ENCODE data around the gene CHRDL2.

CHRDL2 gene

DNA sequence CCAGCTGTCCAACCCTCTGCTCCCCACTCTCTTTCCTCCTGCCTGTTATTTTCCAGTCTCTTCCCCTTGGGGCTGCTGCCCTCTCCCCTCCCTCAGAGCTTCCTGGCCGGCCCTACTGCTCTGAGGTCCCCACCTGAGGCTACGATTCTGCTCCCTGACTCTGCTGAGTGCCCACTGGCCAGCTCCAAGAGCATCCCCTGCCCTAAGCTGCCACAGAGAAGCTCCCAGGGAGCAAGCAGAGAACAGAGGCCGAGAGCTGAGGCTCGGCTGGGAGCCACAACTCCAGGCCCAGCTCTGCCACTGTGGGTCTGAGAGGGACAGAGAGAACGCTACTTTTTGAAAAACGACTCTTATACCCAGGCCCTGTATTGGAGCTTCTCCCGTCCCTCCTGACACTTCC, 61.1 kb downstream of the CHRDL2 start:
- H3K27me3 ChIP-seq (ENCODE audit: low read length): no peaks in the 10 kb centered on the region
- H4K20me1 ChIP-seq (ENCODE audit: low read depth, low read length): no peaks in the 10 kb centered on the region
- H3K36me3 ChIP-seq (ENCODE audit: low read length): no peaks in the 10 kb centered on the region
- no peak overlapping the region for H3K4me3 ChIP-seq (ENCODE audit: insufficient read depth, low read length, poor library complexity, severe bottlenecking)
- H3K9me3 ChIP-seq (ENCODE audit: insufficient read depth, low read length): no peaks in the 10 kb centered on the region
- H3K4me2 ChIP-seq (ENCODE audit: low read depth, low read length, poor library complexity, severe bottlenecking): no peak overlapping the region
- H3K79me2 ChIP-seq (ENCODE audit: insufficient read depth, low read length): no peaks in the 10 kb centered on the region
- TF ChIP-seq CTCF (IDR thresholded peaks at IDR 0.05; ENCODE audit: insufficient read depth, low read length, poor library complexity, severe bottlenecking): no peak
- no peak for TF ChIP-seq EZH2phosphoT487 (conservative IDR thresholded peaks at IDR 0.05; ENCODE audit: low read length)
- no peaks in the 10 kb centered on the region for H3K9me2 ChIP-seq (replicated peaks; ENCODE audit: insufficient read depth, low read length)
- H3F3A ChIP-seq (ENCODE audit: insufficient read depth): no peaks in the 10 kb centered on the region
- no peak overlapping the region for H3K9ac ChIP-seq (ENCODE audit: low read length)
- no peak overlapping the region for H3K27ac ChIP-seq (ENCODE audit: low read depth, low read length)
- H2AFZ ChIP-seq (ENCODE audit: low read depth, low read length, severe bottlenecking): no peak overlapping the region

GRCh38 chr11:74669211-74670160, 61.7 kb downstream of the CHRDL2 start:
- no peaks in the 10 kb centered on the region for H3K27me3 ChIP-seq (ENCODE audit: low read length)
- H3K27ac ChIP-seq (ENCODE audit: low read depth, low read length): no peak overlapping the region
- no peak overlapping the region for H3K9ac ChIP-seq (ENCODE audit: low read length)
- H2AFZ ChIP-seq (ENCODE audit: low read depth, low read length, severe bottlenecking): no peak overlapping the region
- no peaks in the 10 kb centered on the region for H3F3A ChIP-seq (ENCODE audit: insufficient read depth)
- no peaks in the 10 kb centered on the region for H3K79me2 ChIP-seq (ENCODE audit: insufficient read depth, low read length)
- H3K4me2 ChIP-seq (ENCODE audit: low read depth, low read length, poor library complexity, severe bottlenecking): no peak overlapping the region
- H3K9me3 ChIP-seq (ENCODE audit: insufficient read depth, low read length): no peaks in the 10 kb centered on the region
- H4K20me1 ChIP-seq (ENCODE audit: low read depth, low read length): no peaks in the 10 kb centered on the region
- no peak for TF ChIP-seq CTCF (IDR thresholded peaks at IDR 0.05; ENCODE audit: insufficient read depth, low read length, poor library complexity, severe bottlenecking)
- no peak for TF ChIP-seq EZH2phosphoT487 (conservative IDR thresholded peaks at IDR 0.05; ENCODE audit: low read length)
- H3K4me3 ChIP-seq (ENCODE audit: insufficient read depth, low read length, poor library complexity, severe bottlenecking): no peak overlapping the region
- H3K9me2 ChIP-seq (replicated peaks; ENCODE audit: insufficient read depth, low read length): no peaks in the 10 kb centered on the region
- no peaks in the 10 kb centered on the region for H3K36me3 ChIP-seq (ENCODE audit: low read length)

DNA sequence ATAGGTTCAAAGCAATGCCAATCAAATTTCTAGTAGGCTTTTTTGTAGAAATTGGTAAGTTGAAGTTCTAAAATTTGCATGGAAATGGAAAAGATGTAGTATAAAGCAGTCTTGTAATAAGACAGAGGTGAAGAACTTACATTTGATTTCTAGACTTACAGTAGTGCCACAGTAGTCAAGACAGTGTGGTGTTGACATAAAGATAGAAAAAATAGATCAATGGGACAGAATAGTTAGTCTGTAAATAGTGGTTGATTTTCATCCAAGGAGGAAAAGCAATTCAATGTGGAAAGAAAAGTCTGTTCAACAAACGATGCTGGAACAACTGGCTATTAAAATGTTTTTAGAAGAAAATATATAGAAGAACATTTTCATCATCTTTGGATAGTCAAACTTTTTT, 67.9 kb downstream of the CHRDL2 start:
- Histone ChIP-seq H3K27me3 (ENCODE audit: low read length) (no peaks in the 10 kb centered on the region), H3K27ac (ENCODE audit: low read depth, low read length) (no peak overlapping the region), H3K9me3 (ENCODE audit: insufficient read depth, low read length) (no peaks in the 10 kb centered on the region), H2AFZ (ENCODE audit: low read depth, low read length, severe bottlenecking) (no peak overlapping the region), H3K36me3 (ENCODE audit: low read length) (0 out of 2 replicates have a peak, but pooled peaks cover 4% of the 10 kb centered on the region), H3K4me2 (ENCODE audit: low read depth, low read length, poor library complexity, severe bottlenecking) (no peak overlapping the region), H3K9me2 (replicated peaks; ENCODE audit: insufficient read depth, low read length) (no peaks in the 10 kb centered on the region), H3F3A (ENCODE audit: insufficient read depth) (no peaks in the 10 kb centered on the region), H3K4me3 (ENCODE audit: insufficient read depth, low read length, poor library complexity, severe bottlenecking) (no peak overlapping the region), H4K20me1 (ENCODE audit: low read depth, low read length) (no peaks in the 10 kb centered on the region), H3K79me2 (ENCODE audit: insufficient read depth, low read length) (no peaks in the 10 kb centered on the region), H3K9ac (ENCODE audit: low read length) (no peak overlapping the region)
- TF ChIP-seq EZH2phosphoT487 (conservative IDR thresholded peaks at IDR 0.05; ENCODE audit: low read length) (no peak), CTCF (IDR thresholded peaks at IDR 0.05; ENCODE audit: insufficient read depth, low read length, poor library complexity, severe bottlenecking) (no peak)

All from SU-DHL-6 (cell line).